Adrenal gland (tissue), 12 donors: ENCODE data around the gene TMEM163. TPM values are rescaled to one million over a fixed set of nuclear protein-coding genes. Genes with fewer than 3 reads are reported as not detected.

Experiments used
- DNase-seq, 7 donors: peaks; one replicate each; pipeline ENCODE4 v3.0.0-alpha.2; 2019 to 2020
- H3K27ac ChIP-seq, 5 donors: fragments of 200-600 bp; sonication (generic) in 4 of 5; 1 replicate in 3 of 5; 2 replicates in 2 of 5; pipeline versions ENCODE4 v1.5.1 to v1.8.0; 2016 to 2020; ENCODE audit warnings: mild to moderate bottlenecking in 1 of 5
- H3K27me3 ChIP-seq: fragments of 200-600 bp; 2 replicates; pipeline ENCODE4 v1.8.0; 2021
- H3K36me3 ChIP-seq, 2 donors: fragments of 200-600 bp; replicated peaks in 1 of 2; 1 replicate in 1 of 2; 2 replicates in 1 of 2; pipeline versions ENCODE4 v1.5.1 to v1.8.0; 2018 to 2022
- H3K4me1 ChIP-seq, 2 donors: fragments of 200-600 bp; replicated peaks in 1 of 2; 1 replicate in 1 of 2; 2 replicates in 1 of 2; pipeline versions ENCODE4 v1.5.1 to v1.8.0; 2018 to 2021
- H3K4me3 ChIP-seq, 4 donors: fragments of 200-600 bp; sonication (generic) in 3 of 4; one replicate each; pipeline ENCODE4 v1.5.1; 2016 to 2018
- H3K9me3 ChIP-seq, 3 donors: fragments of 200-600 bp; sonication (generic) in 1 of 3; replicated peaks in 1 of 3; 1 replicate in 2 of 3; 2 replicates in 1 of 3; pipeline versions ENCODE4 v1.5.1 to v1.8.0; 2016 to 2021
- CTCF ChIP-seq, 6 experiments: fragments of 450-650 bp in 4 of 6; fragments of 200-600 bp in 2 of 6; sonication (generic) in 1 of 6; IDR thresholded peaks; 1 replicate in 5 of 6; 2 replicates in 1 of 6; pipeline versions ENCODE4 v1.5.1 to v1.8.0; 2016 to 2021; ENCODE audit warnings: antibody characterized with exemption in 6 of 6, mild to moderate bottlenecking in 2 of 6, moderate library complexity in 1 of 6
- POLR2A ChIP-seq, 2 donors: fragments of 450-650 bp; IDR thresholded peaks; one replicate each; pipeline ENCODE4 v1.6.1; 2017; ENCODE audit warnings: antibody characterized with exemption in 2 of 2, mild to moderate bottlenecking in 2 of 2, moderate library complexity in 1 of 2
- WGBS, 4 donors: extraction: QIAGEN DNeasy Blood & Tissue Kit in 2 of 4; methylation state at CpG; one replicate each; pipeline versions ENCODE4 v1.1.5 to v1.1.7; 2013 to 2017; 5-methylcytosine and 5-hydroxymethylcytosine counted together
- intact Hi-C, 2 donors: fragments of 100-400 bp; cut with DNase I; formaldehyde crosslinking; loops; one replicate each; pipeline versions ENCODE4 v1.14.1 to v1.15.0; 2022 to 2023
- polyA plus RNA-seq, 3 donors: library from polyadenylated mRNA; stranded (reverse); fragments of 200-250 nt in 2 of 3; fragments of 350-450 nt in 1 of 3; fragmentation: Illumina TruSeq in 1 of 3; extraction: RNeasy Lipid Tissue Mini Kit (QIAGEN cat#74804) in 1 of 3; gene quantifications; one replicate each; pipeline ENCODE4 v1.2.3, GENCODE V29; 2013 to 2014
- total RNA-seq, 9 donors: library from RNA; depleted of rRNA in 4 of 9; stranded (reverse); fragments of >200 nt in 4 of 9; fragments of 120-200 nt in 1 of 9; fragmentation: NEBNext Ultra II Directional in 1 of 9; extraction: Animal tissue kit (Norgen Biotek cat#: 25700) in 1 of 9; gene quantifications; one replicate each; pipeline versions ENCODE4 v1.1.0 to v1.2.4, GENCODE V29; 2013 to 2023
- donor health status: healthy with polysubstance abuse.
- donor health status: Bipolar disorder and iron deficiency.
- donor health status: DM: yes; HTN: yes; CAD: no.
- donor health status: DM: no; HTN: no; CAD: no.
- donor health status: DM: no; HTN: no; CAD: no.
- donor health status: DM: yes; HTN: yes; CAD: no.

TMEM163 gene
- total and polyA plus RNA-seq, 12 donors = 3.6 to 21.6 (median 9.5) TPM

- Histone ChIP-seq H3K27me3 (no peaks in the 10 kb centered on the region), H3K27ac (no peak overlapping the region), H3K9me3 (no peaks in the 10 kb centered on the region), H3K4me1 (no peaks in the 10 kb centered on the region), H3K36me3 (no peaks in the 10 kb centered on the region), H3K4me3 (no peak overlapping the region)
- intact Hi-C loops = no loop called here
- TF ChIP-seq POLR2A (IDR thresholded peaks at IDR 0.05) (no peak), CTCF (IDR thresholded peaks at IDR 0.05) (no peak)
- WGBS, 4 donors = 95 to 96% (median 96%) methylated on average over 6 of the region's 6 CpGs
- no peak for DNase-seq
These were observed 256.5 kb downstream of the TMEM163 start for GRCh38 chr2:134462275-134462674.

GRCh38 chr2:134461511-134461910, 257.3 kb downstream of the TMEM163 start:
- Histone ChIP-seq H3K9me3 (no peaks in the 10 kb centered on the region), H3K4me3 (no peak overlapping the region), H3K4me1 (no peaks in the 10 kb centered on the region), H3K27me3 (no peaks in the 10 kb centered on the region), H3K36me3 (no peaks in the 10 kb centered on the region), H3K27ac (no peak overlapping the region)
- intact Hi-C loops = no loop called here
- 72 to 84% (median 76%) methylated on average over 4 to 6 of the region's 6 CpGs for WGBS, 4 donors
- TF ChIP-seq CTCF (IDR thresholded peaks at IDR 0.05) = no peak
- no peak for TF ChIP-seq POLR2A (IDR thresholded peaks at IDR 0.05)
- peak in 1 of 7 donors; percentile 38 for DNase-seq

GRCh38 chr2:134460583-134460998, 258.2 kb downstream of the TMEM163 start:
- H3K9me3 ChIP-seq = no peaks in the 10 kb centered on the region
- no peak overlapping the region for H3K4me3 ChIP-seq
- peak; percentile 72 to 89 (median 78) for DNase-seq
- H3K27ac ChIP-seq = no peak overlapping the region
- TF ChIP-seq CTCF (IDR thresholded peaks at IDR 0.05) (peak; percentile 53 to 86 (median 79)), POLR2A (IDR thresholded peaks at IDR 0.05) (no peak)
- intact Hi-C loops = no loop called here
- WGBS, 4 donors = 37 to 60% (median 42%) methylated on average over 2 to 8 of the region's 8 CpGs; no CpG with 5 or more reads in 1 of the 4 donors
- no peaks in the 10 kb centered on the region for H3K4me1 ChIP-seq
- H3K36me3 ChIP-seq = no peaks in the 10 kb centered on the region
- no peaks in the 10 kb centered on the region for H3K27me3 ChIP-seq

- Histone ChIP-seq H3K4me1 (no peaks in the 10 kb centered on the region), H3K9me3 (no peaks in the 10 kb centered on the region), H3K27me3 (no peaks in the 10 kb centered on the region), H3K36me3 (no peaks in the 10 kb centered on the region), H3K4me3 (no peak overlapping the region), H3K27ac (no peak overlapping the region)
- 89 to 92% (median 90%) methylated on average over 11 of the region's 11 CpGs for WGBS, 4 donors
- TF ChIP-seq POLR2A (IDR thresholded peaks at IDR 0.05) = no peak
- no peak for TF ChIP-seq CTCF (IDR thresholded peaks at IDR 0.05)
- DNase-seq = no peak
- intact Hi-C loops = loop anchor here (10.0 kb wide), 2 partner anchors 345 to 455 kb away; partner anchors contain the start of gene CCNT2 (in 1 of the 2)
These were observed 258.9 kb downstream of the TMEM163 start for GRCh38 chr2:134459706-134460406.
